ENCODE measurements around the gene N4BP2. TPM values are rescaled to one million over a fixed set of nuclear protein-coding genes. Genes with fewer than 3 reads are reported as not detected.

N4BP2 gene
- total RNA-seq, 2 experiments from 2014 or later, result 16.2 to 23.2 TPM

GRCh38 chr4:40180356-40180755, 123.7 kb downstream of the N4BP2 start:
- POLR2A ChIA-PET, result no interaction called here
- DNase-seq (no peak), ATAC-seq (peak; percentile 14)
- CTCF ChIA-PET, result no interaction called here
- no peaks in the 10 kb centered on the region for H3K27me3 Mint-ChIP-seq
- intact Hi-C loops (cut with DNase I, micrococcal nuclease), result no loop called here
- no peaks in the 10 kb centered on the region for H3K36me3 Mint-ChIP-seq (ENCODE audit: low read depth)
- no peak overlapping the region for H3K27ac Mint-ChIP-seq
- peaks cover 1% of the 10 kb centered on the region for H3K9me3 Mint-ChIP-seq (ENCODE audit: low read depth)
- peaks cover 42% of the 10 kb centered on the region for H3K4me1 Mint-ChIP-seq
- no peak overlapping the region for H3K4me3 Mint-ChIP-seq

- Mint-ChIP-seq H3K27ac (no peak overlapping the region), H3K36me3 (ENCODE audit: low read depth) (no peaks in the 10 kb centered on the region), H3K9me3 (ENCODE audit: low read depth) (peaks cover 1% of the 10 kb centered on the region), H3K27me3 (no peaks in the 10 kb centered on the region), H3K4me1 (peaks cover 56% of the 10 kb centered on the region), H3K4me3 (no peak overlapping the region)
- ATAC-seq, result no peak
- ChIA-PET CTCF (interaction anchor here (1.0 kb wide), 1 partner anchor 135 kb away, joined by 4 read pairs; no protein-coding TSS in a partner anchor), POLR2A (no interaction called here)
- DNase-seq, result no peak
- intact Hi-C loops (cut with DNase I, micrococcal nuclease), result no loop called here
These were observed 125.4 kb downstream of the N4BP2 start for GRCh38 chr4:40182001-40182400.

- intact Hi-C loops (cut with DNase I, micrococcal nuclease), result no loop called here
- H3K36me3 Mint-ChIP-seq (ENCODE audit: low read depth), result no peaks in the 10 kb centered on the region
- H3K4me3 Mint-ChIP-seq, result no peak overlapping the region
- DNase-seq (no peak), ATAC-seq (no peak)
- peaks cover 1% of the 10 kb centered on the region for H3K9me3 Mint-ChIP-seq (ENCODE audit: low read depth)
- POLR2A ChIA-PET, result interaction anchor here (2.3 kb wide), 1 partner anchor 17 kb away, joined by 18 read pairs; no protein-coding TSS in a partner anchor
- H3K27ac Mint-ChIP-seq, result no peak overlapping the region
- H3K4me1 Mint-ChIP-seq, result peaks cover 65% of the 10 kb centered on the region
- no peaks in the 10 kb centered on the region for H3K27me3 Mint-ChIP-seq
- CTCF ChIA-PET, result interaction anchor here (0.6 to 2.0 kb wide), 5 partner anchors 9 to 355 kb away, joined by 3 to 7 read pairs (median 3); no protein-coding TSS in a partner anchor
These were observed 126.3 kb downstream of the N4BP2 start for GRCh38 chr4:40182954-40183353.

GRCh38 chr4:40183615-40184411, 127.2 kb downstream of the N4BP2 start:
- DNase-seq, result peak; percentile 27
- Mint-ChIP-seq H3K27me3 (no peaks in the 10 kb centered on the region), H3K4me1 (peaks cover 66% of the 10 kb centered on the region), H3K36me3 (ENCODE audit: low read depth) (no peaks in the 10 kb centered on the region), H3K27ac (peak overlapping the region; percentile 66), H3K4me3 (peak overlapping the region; percentile 15), H3K9me3 (ENCODE audit: low read depth) (peaks cover 1% of the 10 kb centered on the region)
- ChIA-PET POLR2A (interaction anchor here (0.6 to 2.3 kb wide), 9 partner anchors 11 to 735 kb away, joined by 3 to 18 read pairs (median 4); partner anchors contain the start of gene CHRNA9), CTCF (interaction anchor here (0.6 to 2.7 kb wide), 10 partner anchors 8 to 1448 kb away, joined by 3 to 11 read pairs (median 5); no protein-coding TSS in a partner anchor)
- ATAC-seq, result peak; percentile 79
- intact Hi-C loops (cut with DNase I, micrococcal nuclease), result no loop called here

- Mint-ChIP-seq H3K4me3 (no peak overlapping the region), H3K27ac (peak overlapping the region; percentile 25), H3K36me3 (ENCODE audit: low read depth) (no peaks in the 10 kb centered on the region), H3K27me3 (no peaks in the 10 kb centered on the region), H3K4me1 (peaks cover 75% of the 10 kb centered on the region), H3K9me3 (ENCODE audit: low read depth) (peaks cover 1% of the 10 kb centered on the region)
- DNase-seq (no peak), ATAC-seq (no peak)
- ChIA-PET CTCF (interaction anchor here (0.7 to 2.7 kb wide), 5 partner anchors 11 to 136 kb away, joined by 3 to 11 read pairs (median 5); partner anchors contain the start of gene RHOH), POLR2A (interaction anchor here (0.6 kb wide), 1 partner anchor 42 kb away, joined by 3 read pairs; no protein-coding TSS in a partner anchor)
- intact Hi-C loops (cut with DNase I, micrococcal nuclease), result no loop called here
These were observed 129.4 kb downstream of the N4BP2 start for GRCh38 chr4:40185830-40186664.

GRCh38 chr4:40186665-40187014, 130.0 kb downstream of the N4BP2 start:
- DNase-seq, result no peak
- H3K9me3 Mint-ChIP-seq (ENCODE audit: low read depth), result peaks cover 1% of the 10 kb centered on the region
- CTCF ChIA-PET, result interaction anchor here (1.3 to 1.4 kb wide), 3 partner anchors 10 to 135 kb away, joined by 3 to 8 read pairs (median 5); partner anchors contain the start of gene RHOH
- intact Hi-C loops (cut with DNase I, micrococcal nuclease), result loop anchor here in 1 of 2 experiments (1.0 kb wide), 1 partner anchor 14 kb away; no protein-coding TSS in a partner anchor
- no peaks in the 10 kb centered on the region for H3K27me3 Mint-ChIP-seq
- POLR2A ChIA-PET, result interaction anchor here (0.6 to 1.3 kb wide), 3 partner anchors 42 to 491 kb away, joined by 4 to 5 read pairs (median 4); no protein-coding TSS in a partner anchor
- no peak for ATAC-seq
- H3K4me3 Mint-ChIP-seq, result no peak overlapping the region
- peaks cover 75% of the 10 kb centered on the region for H3K4me1 Mint-ChIP-seq
- no peaks in the 10 kb centered on the region for H3K36me3 Mint-ChIP-seq (ENCODE audit: low read depth)
- no peak overlapping the region for H3K27ac Mint-ChIP-seq

- intact Hi-C loops (cut with DNase I, micrococcal nuclease), result loop anchor here in 1 of 2 experiments (1.0 kb wide), 1 partner anchor 13 kb away; no protein-coding TSS in a partner anchor
- H3K27me3 Mint-ChIP-seq, result no peaks in the 10 kb centered on the region
- DNase-seq (peak; percentile 49), ATAC-seq (peak; percentile 60)
- no peaks in the 10 kb centered on the region for H3K36me3 Mint-ChIP-seq (ENCODE audit: low read depth)
- H3K4me1 Mint-ChIP-seq, result peaks cover 77% of the 10 kb centered on the region
- no peak overlapping the region for H3K4me3 Mint-ChIP-seq
- ChIA-PET POLR2A (interaction anchor here (0.6 to 1.3 kb wide), 3 partner anchors 12 to 41 kb away, joined by 4 to 18 read pairs (median 5); no protein-coding TSS in a partner anchor), CTCF (interaction anchor here (0.8 to 1.6 kb wide), 5 partner anchors 10 to 129 kb away, joined by 3 to 8 read pairs (median 5); partner anchors contain the start of gene RHOH)
- peak overlapping the region; percentile 71 for H3K27ac Mint-ChIP-seq
- peaks cover 1% of the 10 kb centered on the region for H3K9me3 Mint-ChIP-seq (ENCODE audit: low read depth)
These were observed 130.8 kb downstream of the N4BP2 start for GRCh38 chr4:40187386-40187906.

GRCh38 chr4:40190019-40190418, 133.4 kb downstream of the N4BP2 start:
- Mint-ChIP-seq H3K27me3 (no peaks in the 10 kb centered on the region), H3K4me3 (peak overlapping the region; percentile 98), H3K36me3 (ENCODE audit: low read depth) (no peaks in the 10 kb centered on the region), H3K27ac (no peak overlapping the region), H3K4me1 (peaks cover 81% of the 10 kb centered on the region), H3K9me3 (ENCODE audit: low read depth) (no peaks in the 10 kb centered on the region)
- DNase-seq (no peak), ATAC-seq (no peak)
- POLR2A ChIA-PET, result interaction anchor here (0.7 kb wide), 1 partner anchor 126 kb away, joined by 9 read pairs; no protein-coding TSS in a partner anchor
- CTCF ChIA-PET, result interaction anchor here (0.6 to 3.5 kb wide), 8 partner anchors 16 to 136 kb away, joined by 3 to 20 read pairs (median 5); no protein-coding TSS in a partner anchor
- intact Hi-C loops (cut with DNase I, micrococcal nuclease), result loop anchor here in 1 of 2 experiments (5.0 kb wide), 1 partner anchor 37 kb away; no protein-coding TSS in a partner anchor

GRCh38 chr4:40190465-40190864, 133.8 kb downstream of the N4BP2 start:
- ChIA-PET POLR2A (interaction anchor here (0.6 to 2.3 kb wide), 3 partner anchors 10 to 126 kb away, joined by 4 to 13 read pairs (median 9); no protein-coding TSS in a partner anchor), CTCF (interaction anchor here (0.6 to 3.5 kb wide), 9 partner anchors 15 to 135 kb away, joined by 3 to 20 read pairs (median 5); no protein-coding TSS in a partner anchor)
- peak overlapping the region; percentile 93 for H3K27ac Mint-ChIP-seq
- no peak for DNase-seq
- no peaks in the 10 kb centered on the region for H3K36me3 Mint-ChIP-seq (ENCODE audit: low read depth)
- no peaks in the 10 kb centered on the region for H3K9me3 Mint-ChIP-seq (ENCODE audit: low read depth)
- no peak for ATAC-seq
- H3K27me3 Mint-ChIP-seq, result no peaks in the 10 kb centered on the region
- peak overlapping the region; percentile 98 for H3K4me3 Mint-ChIP-seq
- intact Hi-C loops (cut with DNase I, micrococcal nuclease), result loop anchor here in 1 of 2 experiments (5.0 kb wide), 1 partner anchor 37 kb away; no protein-coding TSS in a partner anchor
- peaks cover 85% of the 10 kb centered on the region for H3K4me1 Mint-ChIP-seq
